ENCODE results near the gene PHACTR3.
"Not testable (repeated sequence)": the region's sequence is repeated elsewhere in the genome, so short reads cannot be mapped to it uniquely, and the experiment has no call there.

PHACTR3 gene
- 0 reads per million in 2 donors for total RNA-seq

GRCh38 chr20:59603781-59604541 is at the start of gene PHACTR3:
TSS of gene PHACTR3 (plus strand) at chr20:59604540. CDS start at chr20:59605015, 475 bp downstream.
- DNase-seq = no peak

- DNase-seq = not testable (repeated sequence)
Measured at GRCh38 chr20:59557733-59558529, 46.4 kb upstream of the PHACTR3 start.

- DNase-seq = no peak
Measured at GRCh38 chr20:59559024-59559817, 45.1 kb upstream of the PHACTR3 start.

- no peak for DNase-seq
Measured at GRCh38 chr20:59559863-59560262, 44.5 kb upstream of the PHACTR3 start.

GRCh38 chr20:59560588-59561227 is 43.6 kb upstream of the PHACTR3 start:
- DNase-seq = no peak

GRCh38 chr20:59561228-59561605 is 43.1 kb upstream of the PHACTR3 start:
- no peak for DNase-seq

GRCh38 chr20:59561614-59562277 is 42.6 kb upstream of the PHACTR3 start:
- no peak for DNase-seq

- DNase-seq = no peak
Measured at GRCh38 chr20:59564171-59564570, 40.2 kb upstream of the PHACTR3 start.

GRCh38 chr20:59564943-59565342 is 39.4 kb upstream of the PHACTR3 start:
- no peak for DNase-seq

- DNase-seq = no peak
Measured at GRCh38 chr20:59565768-59566461, 38.4 kb upstream of the PHACTR3 start.

GRCh38 chr20:59566631-59567524 is 37.5 kb upstream of the PHACTR3 start:
- no peak for DNase-seq

- DNase-seq = no peak
Measured at GRCh38 chr20:59567585-59568508, 36.5 kb upstream of the PHACTR3 start.

GRCh38 chr20:59568509-59569024 is 35.8 kb upstream of the PHACTR3 start:
- no peak for DNase-seq

- DNase-seq = no peak
Measured at GRCh38 chr20:59569305-59569704, 35.0 kb upstream of the PHACTR3 start.

- DNase-seq = no peak
Measured at GRCh38 chr20:59571151-59571550, 33.2 kb upstream of the PHACTR3 start.

- DNase-seq = peak; percentile 39
Measured at GRCh38 chr20:59571551-59572314, 32.6 kb upstream of the PHACTR3 start.

- DNase-seq = no peak
Measured at GRCh38 chr20:59572515-59572914, 31.8 kb upstream of the PHACTR3 start.

GRCh38 chr20:59573837-59574236 is 30.5 kb upstream of the PHACTR3 start:
- no peak for DNase-seq
